SK-N-SH (cell line): ENCODE measurements around the gene NANS. TPM values are rescaled to one million over a fixed set of nuclear protein-coding genes. Genes with fewer than 3 reads are reported as not detected.
"Not testable (repeated sequence)": the region's sequence is repeated elsewhere in the genome, so short reads cannot be mapped to it uniquely, and the experiment has no call there.

ENCODE experiments used
- CTCF ChIA-PET: fragments of 300-600, 350-600 bp; formaldehyde crosslinking; extraction: SDS; loops from one replicate; lab custom pipeline; 2021; lab: Yijun Ruan, JAX
- POLR2A ChIA-PET: fragments of 350-600 bp; sonication (Branson Sonifier 250); formaldehyde crosslinking; extraction: SDS; loops from one replicate; lab custom pipeline; 2020; ENCODE audit warnings: antibody characterized with exemption, inconsistent platforms; lab: Yijun Ruan, JAX
- DNase-seq: peaks from one replicate; pipeline ENCODE4 v3.0.0; 2012
- H2AFZ ChIP-seq: fragments of 200-600 bp; sonication (generic); 2 replicates; pipeline ENCODE4 v1.8.1; 2016; ENCODE audit warnings: antibody characterized with exemption, mild to moderate bottlenecking, low read depth
- H3F3A ChIP-seq: fragments of 200-600 bp; sonication (generic); replicated peaks from 2 replicates; pipeline ENCODE3; 2016; ENCODE audit warnings: antibody characterized with exemption, mild to moderate bottlenecking; ENCODE audit not compliant: insufficient read depth
- H3K27ac ChIP-seq, 2 experiments: fragments of 200-500 bp in 1 of 2; fragments of 200-600 bp in 1 of 2; sonication (Bioruptor generic) in 1 of 2; sonication (generic), shearing (Covaris generic) in 1 of 2; 2 replicates each; pipeline versions ENCODE4 v1.5.1 to v1.6.1; 2014 to 2016; ENCODE audit warnings: low read depth in 2 of 2, inconsistent platforms in 1 of 2, low read length in 1 of 2, mild to moderate bottlenecking in 1 of 2, mixed read lengths in 1 of 2
- H3K27me3 ChIP-seq: fragments of 200-600 bp; sonication (generic), shearing (Covaris generic); 2 replicates; pipeline ENCODE4 v1.6.1; 2016; ENCODE audit warnings: mixed run types; ENCODE audit not compliant: insufficient read depth
- H3K36me3 ChIP-seq, 2 experiments: fragments of 200-500 bp in 1 of 2; fragments of 200-600 bp in 1 of 2; sonication (Bioruptor generic) in 1 of 2; sonication (generic) in 1 of 2; replicated peaks in 1 of 2; 2 replicates each; pipeline versions ENCODE3 to v1.5.1; 2014 to 2016; ENCODE audit warnings: low read length in 1 of 2, mild to moderate bottlenecking in 1 of 2; ENCODE audit not compliant: insufficient read depth in 2 of 2, control insufficient read depth in 1 of 2
- H3K4me1 ChIP-seq, 2 experiments: fragments of 200-500 bp in 1 of 2; fragments of 200-600 bp in 1 of 2; sonication (Bioruptor generic) in 1 of 2; sonication (generic), shearing (Covaris generic) in 1 of 2; 2 replicates each; pipeline versions ENCODE4 v1.5.1 to v1.6.1; 2014 to 2016; ENCODE audit warnings: low read depth in 1 of 2, low read length in 1 of 2, mixed run types in 1 of 2; ENCODE audit not compliant: insufficient read depth in 2 of 2, control insufficient read depth in 1 of 2
- H3K4me2 ChIP-seq: fragments of 200-600 bp; sonication (generic), shearing (Covaris generic); 2 replicates; pipeline ENCODE4 v1.6.1; 2017; ENCODE audit warnings: mixed run types
- H3K4me3 ChIP-seq, 2 experiments: fragments of 200-500 bp in 1 of 2; fragments of 200-600 bp in 1 of 2; sonication (Bioruptor generic) in 1 of 2; sonication (generic), shearing (Covaris generic) in 1 of 2; 2 replicates each; pipeline versions ENCODE4 v1.5.1 to v1.8.1; 2014 to 2016; ENCODE audit warnings: low read depth in 2 of 2, inconsistent platforms in 1 of 2, low read length in 1 of 2, mild to moderate bottlenecking in 1 of 2, mixed read lengths in 1 of 2, moderate library complexity in 1 of 2
- H3K79me2 ChIP-seq: fragments of 200-600 bp; sonication (generic); 2 replicates; pipeline ENCODE4 v1.8.1; 2017; ENCODE audit warnings: mild to moderate bottlenecking; ENCODE audit not compliant: insufficient read depth
- H3K9ac ChIP-seq: fragments of 200-600 bp; sonication (generic); 2 replicates; pipeline ENCODE4 v1.6.1; 2017; ENCODE audit warnings: mixed run types
- H3K9me2 ChIP-seq: fragments of 200-600 bp; sonication (generic); 2 replicates; pipeline ENCODE4 v1.6.1; 2017; ENCODE audit warnings: mixed run types
- H3K9me3 ChIP-seq: fragments of 200-600 bp; sonication (generic); 2 replicates; pipeline ENCODE4 v1.6.1; 2017; ENCODE audit warnings: mixed run types, mild to moderate bottlenecking, moderate library complexity
- H4K20me1 ChIP-seq: fragments of 200-600 bp; sonication (generic); 2 replicates; pipeline ENCODE4 v1.6.1; 2017; ENCODE audit warnings: mild to moderate bottlenecking, mixed run types; ENCODE audit not compliant: insufficient read depth
- EP300 ChIP-seq, 2 experiments: IDR thresholded peaks; 2 replicates each; pipeline versions ENCODE4 v1.4.0 to v1.6.1; 2012; ENCODE audit warnings: borderline replicate concordance in 1 of 2, low read depth in 1 of 2, low read length in 1 of 2
- FOSL2 ChIP-seq: IDR thresholded peaks from 2 replicates; pipeline ENCODE4 v1.4.0; 2012; ENCODE audit warnings: low read depth, mild to moderate bottlenecking, moderate library complexity, borderline replicate concordance
- FOXJ3 ChIP-seq: sonication (generic); formaldehyde crosslinking; IDR thresholded peaks from 2 replicates; pipeline ENCODE4 v1.5.1; 2020; ENCODE audit warnings: mild to moderate bottlenecking, missing genetic modification reagents
- SMC3 ChIP-seq: IDR thresholded peaks from 2 replicates; pipeline ENCODE4 v1.6.1; 2012; ENCODE audit warnings: low read depth, low read length, improper control_type of control experiment
- TAF1 ChIP-seq: IDR thresholded peaks from 2 replicates; pipeline ENCODE4 v1.6.1; 2012; ENCODE audit warnings: low read depth, mild to moderate bottlenecking, low read length, moderate library complexity, borderline replicate concordance
- TEAD4 ChIP-seq: IDR thresholded peaks from 2 replicates; pipeline ENCODE4 v1.4.0; 2012; ENCODE audit warnings: mild to moderate bottlenecking, borderline replicate concordance; ENCODE audit not compliant: insufficient read depth
- WGBS: methylation state at CpG from one replicate; pipeline ENCODE4 v1.1.6; 2017; ENCODE audit warnings: low lambda C conversion rate; 5-methylcytosine and 5-hydroxymethylcytosine counted together
- polyA plus RNA-seq, 3 experiments: library from polyadenylated mRNA; depleted of rRNA; stranded (reverse); fragments of >200 nt; gene quantifications; 2 replicates each; pipeline ENCODE4 v1.2.3, GENCODE V29; 2012
- TF ChIP-seq, protein P1 (sequence below): IDR thresholded peaks from 2 replicates; pipeline ENCODE4; 2012
- TF ChIP-seq, protein P2 (sequence below): fragments of 150-350 bp; IDR thresholded peaks from 2 replicates; pipeline ENCODE4 v1.6.1; 2017; ENCODE audit warnings: antibody characterized with exemption, low read length, low read depth, borderline replicate concordance

NANS gene
- polyA plus RNA-seq, 1 of the 3 experiments (the other 2 are of a cell fraction), result 61.3 TPM

DNA sequence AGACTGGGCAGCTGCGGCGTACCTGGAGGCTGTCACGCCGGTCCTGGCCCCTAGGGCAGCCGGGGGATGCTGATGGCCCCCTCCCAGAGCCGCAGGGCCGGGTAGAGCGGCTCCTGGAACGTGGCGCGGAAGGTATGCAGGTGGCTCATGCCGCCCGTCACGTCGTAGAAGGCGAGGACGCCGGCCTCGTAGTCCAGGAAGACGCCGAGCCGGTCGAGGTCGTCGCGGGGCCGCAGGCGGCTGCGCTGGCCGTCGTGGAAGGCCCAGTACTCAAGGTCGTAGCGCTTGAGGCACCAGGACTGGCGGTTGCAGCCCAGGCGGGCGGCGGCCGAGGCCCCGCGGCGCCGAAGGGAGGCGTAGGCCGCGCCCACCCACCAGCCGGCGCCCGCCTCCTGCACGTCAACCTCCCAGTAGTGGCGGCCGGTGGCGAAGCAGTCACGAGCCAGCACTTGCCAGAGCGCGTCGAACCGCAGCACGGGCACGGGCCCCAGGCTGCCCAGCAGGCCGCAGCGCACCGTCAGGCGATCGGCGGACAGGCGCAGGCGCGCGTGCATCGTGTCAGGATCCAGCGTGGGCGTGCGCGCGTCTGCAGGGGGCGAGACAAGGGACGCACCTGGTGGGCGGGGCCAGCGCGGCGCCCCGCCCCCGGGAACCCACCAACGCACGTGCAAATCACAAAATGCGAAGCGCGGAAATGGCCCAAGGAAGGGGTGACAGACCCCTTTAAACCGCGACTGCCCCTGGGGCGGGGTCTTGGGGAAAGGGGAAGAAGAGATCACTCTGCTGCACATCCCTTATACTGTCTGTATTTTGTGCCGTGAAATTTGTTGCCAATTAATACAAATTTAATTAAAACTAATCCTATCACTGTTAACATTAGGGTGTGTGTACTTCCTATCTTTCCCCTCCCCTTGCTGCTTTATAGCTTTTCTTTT is 31.2 kb downstream of the NANS start:
- H3K4me2 ChIP-seq, result no peak overlapping the region
- no peak overlapping the region for H3K4me3 ChIP-seq
- no peaks in the 10 kb centered on the region for H3K4me1 ChIP-seq
- no peaks in the 10 kb centered on the region for H3K27me3 ChIP-seq
- H3F3A ChIP-seq, result peaks cover 3% of the 10 kb centered on the region
- POLR2A ChIA-PET, result no interaction called here
- DNase-seq, result no peak
- TF ChIP-seq, protein P1, sequence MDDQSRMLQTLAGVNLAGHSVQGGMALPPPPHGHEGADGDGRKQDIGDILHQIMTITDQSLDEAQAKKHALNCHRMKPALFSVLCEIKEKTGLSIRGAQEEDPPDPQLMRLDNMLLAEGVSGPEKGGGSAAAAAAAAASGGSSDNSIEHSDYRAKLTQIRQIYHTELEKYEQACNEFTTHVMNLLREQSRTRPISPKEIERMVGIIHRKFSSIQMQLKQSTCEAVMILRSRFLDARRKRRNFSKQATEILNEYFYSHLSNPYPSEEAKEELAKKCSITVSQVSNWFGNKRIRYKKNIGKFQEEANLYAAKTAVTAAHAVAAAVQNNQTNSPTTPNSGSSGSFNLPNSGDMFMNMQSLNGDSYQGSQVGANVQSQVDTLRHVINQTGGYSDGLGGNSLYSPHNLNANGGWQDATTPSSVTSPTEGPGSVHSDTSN, result no peak
- TF ChIP-seq, protein P2, sequence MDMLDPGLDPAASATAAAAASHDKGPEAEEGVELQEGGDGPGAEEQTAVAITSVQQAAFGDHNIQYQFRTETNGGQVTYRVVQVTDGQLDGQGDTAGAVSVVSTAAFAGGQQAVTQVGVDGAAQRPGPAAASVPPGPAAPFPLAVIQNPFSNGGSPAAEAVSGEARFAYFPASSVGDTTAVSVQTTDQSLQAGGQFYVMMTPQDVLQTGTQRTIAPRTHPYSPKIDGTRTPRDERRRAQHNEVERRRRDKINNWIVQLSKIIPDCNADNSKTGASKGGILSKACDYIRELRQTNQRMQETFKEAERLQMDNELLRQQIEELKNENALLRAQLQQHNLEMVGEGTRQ, result no peak
- no peak for TF ChIP-seq TEAD4
- no peak for TF ChIP-seq EP300 (IDR thresholded peaks at IDR 0.05; ENCODE audit: borderline replicate concordance in 1 of 2, low read depth in 1 of 2, low read length in 1 of 2)
- TF ChIP-seq FOSL2, result no peak
- TF ChIP-seq TAF1, result no peak
- no peak for TF ChIP-seq FOXJ3 (CRISPR knock-in tag)
- no peak for TF ChIP-seq SMC3
- peaks cover 3 to 17% of the 10 kb centered on the region in 2 experiments for H3K36me3 ChIP-seq
- no peak overlapping the region for H2AFZ ChIP-seq
- H3K9me2 ChIP-seq, result no peaks in the 10 kb centered on the region
- no peaks in the 10 kb centered on the region for H3K9me3 ChIP-seq
- H4K20me1 ChIP-seq, result no peaks in the 10 kb centered on the region
- 97% methylated on average over 77 of the region's 92 CpGs for WGBS
- no peak overlapping the region for H3K9ac ChIP-seq
- CTCF ChIA-PET, result no interaction called here
- H3K27ac ChIP-seq, result no peak overlapping the region
- H3K79me2 ChIP-seq, result no peaks in the 10 kb centered on the region

DNA sequence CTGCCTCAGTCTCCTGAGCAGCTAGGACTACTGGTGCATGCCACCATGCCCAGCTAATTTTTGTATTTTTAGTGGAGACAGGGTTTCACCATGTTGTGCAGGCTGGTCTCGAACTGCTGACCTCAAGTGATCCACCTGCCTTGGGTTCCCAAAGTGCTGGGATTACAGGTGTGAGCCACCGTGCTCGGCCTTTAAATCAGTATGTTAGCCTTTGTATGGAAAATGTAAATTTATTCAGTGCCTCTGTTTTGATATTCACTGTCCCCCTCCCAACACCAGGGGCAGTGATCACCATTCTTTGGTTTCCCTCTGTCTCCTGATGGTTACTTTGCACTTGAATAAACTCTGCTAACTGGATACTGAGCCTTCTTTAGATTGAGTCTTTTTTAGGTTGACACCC is 34.1 kb downstream of the NANS start:
- H2AFZ ChIP-seq, H3K79me2 ChIP-seq, H3K27ac ChIP-seq, H3K4me1 ChIP-seq, H3K9me3 ChIP-seq, H3K27me3 ChIP-seq, H3K9me2 ChIP-seq, H3K36me3 ChIP-seq, DNase-seq, POLR2A ChIA-PET, H3K4me2 ChIP-seq, H3F3A ChIP-seq, H3K9ac ChIP-seq, H4K20me1 ChIP-seq, H3K4me3 ChIP-seq: not testable (repeated sequence)
- 93% methylated on average over 2 of the region's 3 CpGs for WGBS
- CTCF ChIA-PET, result interaction anchor here (1.0 to 1.7 kb wide), 5 partner anchors 10 to 173 kb away, joined by 3 to 5 read pairs (median 4); no protein-coding TSS in a partner anchor
